ENCODE data around the gene CCDC194. TPM values are rescaled to one million over a fixed set of nuclear protein-coding genes. Genes with fewer than 3 reads are reported as not detected.

Gene CCDC194
- total RNA-seq, 1 experiment from 2014 or later = 4.1 TPM

DNA sequence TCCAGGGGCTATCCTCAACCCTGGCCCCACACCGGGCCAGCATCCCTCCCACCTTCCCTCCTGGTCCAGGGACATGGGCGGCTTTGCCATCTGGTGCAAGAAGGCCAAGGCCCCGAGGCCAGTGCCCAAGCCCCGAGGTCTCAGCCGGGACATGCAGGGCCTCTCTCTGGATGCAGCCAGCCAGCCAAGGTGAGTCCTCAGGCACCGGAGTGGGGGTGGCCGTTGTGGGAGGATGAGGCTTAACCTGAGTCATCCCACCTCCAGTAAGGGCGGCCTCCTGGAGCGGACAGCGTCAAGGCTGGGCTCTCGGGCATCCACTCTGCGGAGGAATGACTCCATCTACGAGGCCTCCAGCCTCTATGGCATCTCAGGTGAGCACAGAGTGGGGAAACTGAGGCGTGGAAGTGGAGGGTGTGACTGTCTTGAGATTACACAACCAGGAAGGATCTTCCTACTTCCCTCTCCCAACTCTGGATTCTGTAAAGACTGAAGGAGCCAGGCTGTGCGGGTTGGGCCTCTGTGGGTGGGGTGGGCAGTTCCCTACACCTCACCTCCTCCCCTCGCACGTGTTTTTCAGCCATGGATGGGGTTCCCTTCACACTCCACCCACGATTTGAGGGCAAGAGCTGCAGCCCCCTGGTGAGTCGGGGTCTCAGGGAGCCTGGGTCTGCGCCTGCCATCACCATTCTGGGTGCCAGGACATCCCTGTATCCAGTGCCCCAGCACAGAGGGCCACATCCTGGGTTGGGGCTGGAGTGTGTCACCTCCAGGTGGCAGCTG is 29.6 kb upstream of the CCDC194 start:
- Histone ChIP-seq H3K9me2 (replicated peaks; ENCODE audit: insufficient read depth, low read length) (no peaks in the 10 kb centered on the region), H3K79me2 (ENCODE audit: low read length) (no peaks in the 10 kb centered on the region), H3K4me1 (ENCODE audit: low read length) (peaks cover 43% of the 10 kb centered on the region), H3K9me3 (ENCODE audit: low read length) (no peaks in the 10 kb centered on the region), H3K4me2 (ENCODE audit: low read depth, low read length, poor library complexity, severe bottlenecking) (no peak overlapping the region), H3K4me3 (ENCODE audit: low read length) (no peak overlapping the region), H2AFZ (ENCODE audit: low read length) (no peak overlapping the region), H3K27ac (ENCODE audit: low read length) (no peak overlapping the region), H3K9ac (ENCODE audit: low read length) (no peak overlapping the region), H3K36me3 (ENCODE audit: insufficient read depth, low read length) (no peaks in the 10 kb centered on the region), H3K27me3 (ENCODE audit: low read length) (no peaks in the 10 kb centered on the region), H4K20me1 (ENCODE audit: insufficient read depth, low read depth, low read length) (no peaks in the 10 kb centered on the region)
- DNase-seq = no peak

- no peaks in the 10 kb centered on the region for H3K36me3 ChIP-seq (ENCODE audit: insufficient read depth, low read length)
- H3K27ac ChIP-seq (ENCODE audit: low read length) = no peak overlapping the region
- no peak overlapping the region for H2AFZ ChIP-seq (ENCODE audit: low read length)
- H4K20me1 ChIP-seq (ENCODE audit: insufficient read depth, low read depth, low read length) = no peaks in the 10 kb centered on the region
- H3K9ac ChIP-seq (ENCODE audit: low read length) = no peak overlapping the region
- H3K4me1 ChIP-seq (ENCODE audit: low read length) = peaks cover 45% of the 10 kb centered on the region
- no peaks in the 10 kb centered on the region for H3K79me2 ChIP-seq (ENCODE audit: low read length)
- H3K4me3 ChIP-seq (ENCODE audit: low read length) = no peak overlapping the region
- H3K9me2 ChIP-seq (replicated peaks; ENCODE audit: insufficient read depth, low read length) = no peaks in the 10 kb centered on the region
- H3K4me2 ChIP-seq (ENCODE audit: low read depth, low read length, poor library complexity, severe bottlenecking) = no peak overlapping the region
- no peak for DNase-seq
- H3K27me3 ChIP-seq (ENCODE audit: low read length) = no peaks in the 10 kb centered on the region
- no peaks in the 10 kb centered on the region for H3K9me3 ChIP-seq (ENCODE audit: low read length)
Observed at GRCh38 chr19:17421942-17422341, 27.9 kb upstream of the CCDC194 start.

DNA sequence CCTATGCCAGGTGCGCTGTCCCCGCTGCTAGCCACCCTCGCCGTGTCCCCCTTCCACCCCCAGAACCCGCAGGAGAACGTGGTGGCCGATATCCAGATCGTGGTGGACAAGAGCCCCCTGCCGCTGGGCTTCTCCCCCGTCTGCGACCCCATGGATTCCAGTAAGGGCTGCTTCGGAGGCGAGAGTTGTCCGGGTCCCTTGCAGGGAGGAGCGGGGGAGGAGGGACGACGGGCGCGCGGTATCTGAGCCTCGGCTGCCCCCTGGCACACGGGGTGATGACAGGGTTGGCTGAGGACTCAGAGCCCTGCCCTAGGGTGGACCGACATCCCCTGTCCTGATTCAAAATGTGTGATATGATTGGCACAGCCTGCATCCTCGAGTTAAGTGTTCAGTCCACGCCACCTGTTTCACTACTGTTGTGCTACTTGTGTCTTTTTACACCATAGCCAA is 26.5 kb upstream of the CCDC194 start:
- H3K36me3 ChIP-seq (ENCODE audit: insufficient read depth, low read length) = no peaks in the 10 kb centered on the region
- H3K4me3 ChIP-seq (ENCODE audit: low read length) = peak overlapping the region; percentile 68
- no peak overlapping the region for H3K27ac ChIP-seq (ENCODE audit: low read length)
- peak overlapping the region; percentile 69 for H3K4me2 ChIP-seq (ENCODE audit: low read depth, low read length, poor library complexity, severe bottlenecking)
- DNase-seq = no peak
- H3K4me1 ChIP-seq (ENCODE audit: low read length) = peaks cover 31% of the 10 kb centered on the region
- no peak overlapping the region for H2AFZ ChIP-seq (ENCODE audit: low read length)
- no peaks in the 10 kb centered on the region for H3K9me2 ChIP-seq (replicated peaks; ENCODE audit: insufficient read depth, low read length)
- no peaks in the 10 kb centered on the region for H3K27me3 ChIP-seq (ENCODE audit: low read length)
- H3K9ac ChIP-seq (ENCODE audit: low read length) = peak overlapping the region; percentile 67
- no peaks in the 10 kb centered on the region for H3K79me2 ChIP-seq (ENCODE audit: low read length)
- H3K9me3 ChIP-seq (ENCODE audit: low read length) = no peaks in the 10 kb centered on the region
- H4K20me1 ChIP-seq (ENCODE audit: insufficient read depth, low read depth, low read length) = no peaks in the 10 kb centered on the region

DNA sequence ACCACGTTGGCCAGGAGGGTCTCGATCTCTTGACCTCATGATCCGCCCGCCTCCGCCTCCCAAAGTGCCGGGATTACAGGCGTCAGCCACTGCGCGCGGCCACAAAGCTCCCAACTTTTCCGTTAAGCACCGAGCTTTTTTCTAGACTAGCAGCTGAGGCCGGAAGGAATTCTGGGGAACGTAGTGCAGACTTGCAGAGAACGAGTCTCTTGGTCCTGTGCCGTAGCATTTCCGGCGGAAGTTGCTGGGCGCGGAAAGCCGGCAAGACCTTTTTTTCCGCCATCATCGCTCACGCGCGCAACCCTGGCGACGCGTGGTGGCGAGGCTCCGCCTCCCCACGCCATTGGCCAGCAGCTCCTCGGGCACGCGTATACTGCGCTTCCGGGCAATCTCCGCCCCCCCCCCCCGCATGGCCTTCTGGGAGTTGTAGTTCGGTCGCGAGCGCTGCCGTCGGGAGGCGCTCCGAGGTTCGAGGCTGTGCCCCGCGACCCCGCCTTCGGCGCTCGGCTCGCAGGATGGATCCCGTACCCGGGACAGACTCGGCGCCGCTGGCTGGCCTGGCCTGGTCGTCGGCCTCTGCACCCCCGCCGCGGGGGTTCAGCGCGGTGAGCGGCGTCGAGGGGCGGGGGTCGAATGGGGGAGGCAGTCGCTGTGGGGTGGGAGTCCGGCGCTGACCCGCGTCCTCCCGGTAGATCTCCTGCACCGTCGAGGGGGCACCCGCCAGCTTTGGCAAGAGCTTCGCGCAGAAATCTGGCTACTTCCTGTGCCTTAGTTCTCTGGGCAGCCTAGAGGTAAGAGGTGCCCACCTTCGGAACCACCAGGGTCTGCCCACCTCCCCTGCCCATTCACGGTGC is 25.9 kb upstream of the CCDC194 start, which contains the start of gene MVB12A:
TSS of gene MVB12A (plus strand) at position 427 of the 854 bp plus-strand sequence. CDS start at position 516, 89 bp downstream.
- Histone ChIP-seq H2AFZ (ENCODE audit: low read length) (peak within 1 kb of the TSS; percentile 80; the same call in 1 of the 2 replicates), H3K79me2 (ENCODE audit: low read length) (no peaks in the 10 kb centered on the region)

GRCh38 chr19:17419154-17419620 is 25.2 kb upstream of the CCDC194 start:
- Histone ChIP-seq H4K20me1 (ENCODE audit: insufficient read depth, low read depth, low read length) (no peaks in the 10 kb centered on the region), H3K9ac (ENCODE audit: low read length) (peak overlapping the region; percentile 83), H3K79me2 (ENCODE audit: low read length) (no peaks in the 10 kb centered on the region), H3K4me1 (ENCODE audit: low read length) (peaks cover 18% of the 10 kb centered on the region), H3K9me2 (replicated peaks; ENCODE audit: insufficient read depth, low read length) (no peaks in the 10 kb centered on the region), H3K27ac (ENCODE audit: low read length) (peak overlapping the region; percentile 71), H3K36me3 (ENCODE audit: insufficient read depth, low read length) (no peaks in the 10 kb centered on the region), H3K27me3 (ENCODE audit: low read length) (no peaks in the 10 kb centered on the region), H3K4me3 (ENCODE audit: low read length) (peak overlapping the region; percentile 80), H2AFZ (ENCODE audit: low read length) (0 out of 2 replicates have a peak overlapping the region, but pooled peaks have one; percentile 35), H3K9me3 (ENCODE audit: low read length) (no peaks in the 10 kb centered on the region), H3K4me2 (ENCODE audit: low read depth, low read length, poor library complexity, severe bottlenecking) (peak overlapping the region; percentile 95)
- DNase-seq = no peak

More for the DNA sequence above, 25.9 kb upstream of the CCDC194 start, which contains the start of gene MVB12A:
- H3K27me3 ChIP-seq (ENCODE audit: low read length) = no peaks in the 10 kb centered on the region
- H3K4me3 ChIP-seq (ENCODE audit: low read length) = peak within 1 kb of the TSS; percentile 80
- DNase-seq = peak; percentile 99
- peaks cover 25% of the 10 kb centered on the region for H3K4me1 ChIP-seq (ENCODE audit: low read length)
- H3K36me3 ChIP-seq (ENCODE audit: insufficient read depth, low read length) = no peaks in the 10 kb centered on the region
- H3K9me2 ChIP-seq (replicated peaks; ENCODE audit: insufficient read depth, low read length) = no peaks in the 10 kb centered on the region
- H3K9ac ChIP-seq (ENCODE audit: low read length) = peak within 1 kb of the TSS; percentile 83
- H3K27ac ChIP-seq (ENCODE audit: low read length) = peak within 1 kb of the TSS; percentile 71
- H4K20me1 ChIP-seq (ENCODE audit: insufficient read depth, low read depth, low read length) = no peaks in the 10 kb centered on the region
- peak within 1 kb of the TSS; percentile 95 for H3K4me2 ChIP-seq (ENCODE audit: low read depth, low read length, poor library complexity, severe bottlenecking)
- H3K9me3 ChIP-seq (ENCODE audit: low read length) = no peaks in the 10 kb centered on the region

GRCh38 chr19:17418710-17419109 is 24.7 kb upstream of the CCDC194 start:
- Histone ChIP-seq H3K9me2 (replicated peaks; ENCODE audit: insufficient read depth, low read length) (no peaks in the 10 kb centered on the region), H3K4me2 (ENCODE audit: low read depth, low read length, poor library complexity, severe bottlenecking) (peak overlapping the region; percentile 95), H3K9me3 (ENCODE audit: low read length) (no peaks in the 10 kb centered on the region), H3K27me3 (ENCODE audit: low read length) (no peaks in the 10 kb centered on the region), H3K4me1 (ENCODE audit: low read length) (peaks cover 18% of the 10 kb centered on the region), H3K9ac (ENCODE audit: low read length) (peak overlapping the region; percentile 83), H2AFZ (ENCODE audit: low read length) (no peak overlapping the region), H3K36me3 (ENCODE audit: insufficient read depth, low read length) (0 out of 2 replicates have a peak, but pooled peaks cover 2% of the 10 kb centered on the region), H4K20me1 (ENCODE audit: insufficient read depth, low read depth, low read length) (no peaks in the 10 kb centered on the region), H3K27ac (ENCODE audit: low read length) (peak overlapping the region; percentile 71), H3K79me2 (ENCODE audit: low read length) (no peaks in the 10 kb centered on the region), H3K4me3 (ENCODE audit: low read length) (peak overlapping the region; percentile 80)
- DNase-seq = no peak

- Histone ChIP-seq H3K4me1 (ENCODE audit: low read length) (peaks cover 37% of the 10 kb centered on the region), H4K20me1 (ENCODE audit: insufficient read depth, low read depth, low read length) (no peaks in the 10 kb centered on the region), H3K4me3 (ENCODE audit: low read length) (no peak overlapping the region), H3K9me3 (ENCODE audit: low read length) (no peaks in the 10 kb centered on the region), H3K79me2 (ENCODE audit: low read length) (peaks cover 10% of the 10 kb centered on the region), H3K27me3 (ENCODE audit: low read length) (no peaks in the 10 kb centered on the region), H3K4me2 (ENCODE audit: low read depth, low read length, poor library complexity, severe bottlenecking) (no peak overlapping the region), H3K9me2 (replicated peaks; ENCODE audit: insufficient read depth, low read length) (no peaks in the 10 kb centered on the region), H2AFZ (ENCODE audit: low read length) (no peak overlapping the region), H3K36me3 (ENCODE audit: insufficient read depth, low read length) (peaks cover 14% of the 10 kb centered on the region; the same call in 1 of the 2 replicates), H3K9ac (ENCODE audit: low read length) (no peak overlapping the region), H3K27ac (ENCODE audit: low read length) (no peak overlapping the region)
- no peak for DNase-seq
Observed at GRCh38 chr19:17415121-17415520, 21.1 kb upstream of the CCDC194 start.

DNA sequence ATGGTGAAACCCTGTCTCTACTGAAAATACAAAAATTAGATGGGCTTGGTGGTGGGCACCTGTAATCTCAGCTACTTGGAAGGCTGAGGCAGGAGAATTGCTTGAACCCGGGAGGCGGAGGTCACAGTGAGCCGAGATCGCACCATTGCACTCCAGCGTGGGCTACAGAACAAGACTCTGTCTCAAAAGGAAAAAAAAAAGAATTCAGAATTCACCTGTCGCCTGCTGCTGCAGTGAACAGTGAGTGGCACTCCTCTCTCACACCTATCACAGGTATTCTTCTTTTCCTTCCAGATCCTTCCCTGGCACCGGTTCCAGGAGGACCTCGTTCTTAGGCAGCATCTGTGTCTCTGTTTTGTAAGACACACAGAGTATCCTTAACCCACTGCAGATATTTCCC is 20.1 kb upstream of the CCDC194 start:
- DNase-seq = no peak
- no peak overlapping the region for H3K4me2 ChIP-seq (ENCODE audit: low read depth, low read length, poor library complexity, severe bottlenecking)
- no peaks in the 10 kb centered on the region for H4K20me1 ChIP-seq (ENCODE audit: insufficient read depth, low read depth, low read length)
- peaks cover 18% of the 10 kb centered on the region; the same call in 1 of the 2 replicates for H3K36me3 ChIP-seq (ENCODE audit: insufficient read depth, low read length)
- H3K9me2 ChIP-seq (replicated peaks; ENCODE audit: insufficient read depth, low read length) = no peaks in the 10 kb centered on the region
- H3K9ac ChIP-seq (ENCODE audit: low read length) = no peak overlapping the region
- H3K27ac ChIP-seq (ENCODE audit: low read length) = no peak overlapping the region
- no peaks in the 10 kb centered on the region for H3K27me3 ChIP-seq (ENCODE audit: low read length)
- H3K4me1 ChIP-seq (ENCODE audit: low read length) = peaks cover 31% of the 10 kb centered on the region
- peaks cover 17% of the 10 kb centered on the region for H3K79me2 ChIP-seq (ENCODE audit: low read length)
- no peak overlapping the region for H2AFZ ChIP-seq (ENCODE audit: low read length)
- no peak overlapping the region for H3K4me3 ChIP-seq (ENCODE audit: low read length)
- no peaks in the 10 kb centered on the region for H3K9me3 ChIP-seq (ENCODE audit: low read length)

All from Karpas-422 (cell line).